Testis (tissue), 2 donors: Measurements from ENCODE around the gene ABCC4.

Experiments
- CTCF ChIP-seq, 3 experiments: fragments of 450-650 bp in 2 of 3; fragments of 200-600 bp in 1 of 3; sonication (generic) in 1 of 3; IDR thresholded peaks; one replicate each; pipeline ENCODE4 v1.5.1; 2016 to 2019; ENCODE audit warnings: antibody characterized with exemption in 3 of 3, mild to moderate bottlenecking in 2 of 3, moderate library complexity in 1 of 3
- POLR2A ChIP-seq: fragments of 450-650 bp; IDR thresholded peaks from one replicate; pipeline ENCODE4 v1.6.1; 2017; ENCODE audit warnings: antibody characterized with exemption, mild to moderate bottlenecking, moderate library complexity

- TF ChIP-seq CTCF (IDR thresholded peaks at IDR 0.05) = no peak
- no peak for TF ChIP-seq POLR2A
Measured at GRCh38 chr13:95115525-95115924, 185.7 kb downstream of the ABCC4 start.
